ENCODE data around the gene VTN.

The VTN gene

GRCh38 chr17:28318759-28319597 is 51.1 kb downstream of the VTN start, which contains the start of gene TMEM97:
TSS of gene TMEM97 (plus strand) at chr17:28319200. CDS start at chr17:28319240, 40 bp downstream.
- peak; percentile 97 for DNase-seq (ENCODE audit: low read depth)

- DNase-seq (ENCODE audit: low read depth): no peak
These were observed 51.9 kb downstream of the VTN start for GRCh38 chr17:28317966-28318758.
